ENCODE data around the gene SDHAF2.
"Not testable (repeated sequence)": the region's sequence is repeated elsewhere in the genome, so short reads cannot be mapped to it uniquely, and the experiment has no call there.

The SDHAF2 gene

DNA sequence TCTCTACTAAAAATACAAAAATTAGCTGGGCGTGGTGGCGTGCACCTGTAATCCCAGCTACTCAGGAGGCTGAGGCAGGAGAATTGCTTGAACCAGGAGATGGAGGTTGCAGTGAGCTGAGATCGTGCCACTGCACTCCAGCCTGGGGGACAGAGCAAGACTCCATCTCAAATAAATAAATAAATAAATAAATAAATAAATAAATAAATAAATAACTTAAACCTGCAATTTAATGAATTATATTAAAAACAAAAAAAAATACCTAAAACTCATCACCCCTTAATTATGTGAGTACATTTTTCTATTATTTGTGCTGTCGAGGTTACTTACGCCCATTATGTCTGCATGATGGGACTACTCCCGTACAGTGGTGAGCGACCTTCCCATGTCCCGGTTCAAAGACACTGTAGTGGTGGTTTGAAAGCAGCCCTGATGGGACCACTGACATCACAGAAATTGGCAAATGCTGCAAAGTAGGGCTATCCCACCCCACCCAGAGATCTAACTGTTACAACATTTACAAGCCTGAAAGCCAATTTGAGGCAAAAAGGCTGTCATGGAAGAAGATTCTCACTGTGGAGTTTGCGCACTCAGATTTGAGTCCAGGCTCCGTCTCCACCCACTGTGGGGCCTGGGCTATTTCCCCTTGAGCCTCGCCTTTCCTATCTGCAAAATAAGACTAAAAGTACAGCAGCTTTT is 49.6 kb downstream of the SDHAF2 start:
- not testable (repeated sequence) for DNase-seq

DNA sequence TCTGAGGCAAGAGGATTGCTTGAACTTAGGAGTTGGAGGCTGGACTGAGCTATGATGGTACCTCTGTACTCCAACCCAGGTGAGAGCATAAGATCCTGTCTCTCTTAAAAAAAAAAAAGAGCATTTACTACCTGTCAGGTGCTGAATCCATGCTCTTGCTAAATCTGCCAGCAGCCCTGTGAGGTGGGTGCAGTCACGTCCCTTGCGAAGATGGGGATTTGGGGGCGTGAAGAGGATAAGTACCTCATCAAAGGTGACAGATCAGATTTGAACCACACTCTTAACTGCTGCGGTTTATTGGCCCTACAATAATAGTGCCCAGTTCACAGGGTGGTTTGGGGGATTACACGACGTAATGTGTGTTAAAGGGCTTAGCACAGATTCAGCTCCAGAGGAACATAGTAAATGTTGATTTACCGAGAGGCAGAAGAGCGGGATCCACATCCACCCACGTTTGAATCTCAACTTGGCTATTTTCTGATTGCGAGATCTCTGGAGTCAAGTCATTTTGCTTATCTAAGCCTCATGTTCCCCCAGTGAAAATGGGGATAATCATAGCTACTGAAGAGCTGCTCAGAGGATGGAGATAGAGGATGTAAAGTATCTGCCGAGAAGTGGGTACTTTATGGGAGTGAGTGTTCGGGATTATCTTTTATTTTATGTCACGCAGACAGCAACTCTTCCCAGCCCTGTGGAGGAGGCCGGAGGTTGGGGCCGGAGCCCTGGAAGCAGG is 50.5 kb downstream of the SDHAF2 start:
- no peak for DNase-seq

DNA sequence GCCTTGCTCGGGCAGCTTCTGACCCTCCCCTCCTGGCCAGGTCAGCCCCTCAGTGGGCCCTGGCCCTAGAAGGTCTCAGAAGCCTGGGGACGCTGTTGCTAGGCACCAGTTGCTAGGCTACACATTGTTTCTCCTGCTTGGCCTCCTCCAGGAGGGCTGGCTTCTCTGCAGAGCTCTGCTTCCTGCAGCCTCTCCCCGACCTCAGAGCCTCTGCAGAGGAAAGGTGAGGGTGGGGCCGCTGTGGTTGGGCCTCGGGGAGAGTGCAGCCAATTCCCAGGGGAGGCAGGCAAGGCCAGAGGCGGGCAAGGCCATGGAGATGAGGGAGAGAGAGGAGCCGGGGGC is 51.0 kb downstream of the SDHAF2 start:
- peak; percentile 67 for DNase-seq

DNA sequence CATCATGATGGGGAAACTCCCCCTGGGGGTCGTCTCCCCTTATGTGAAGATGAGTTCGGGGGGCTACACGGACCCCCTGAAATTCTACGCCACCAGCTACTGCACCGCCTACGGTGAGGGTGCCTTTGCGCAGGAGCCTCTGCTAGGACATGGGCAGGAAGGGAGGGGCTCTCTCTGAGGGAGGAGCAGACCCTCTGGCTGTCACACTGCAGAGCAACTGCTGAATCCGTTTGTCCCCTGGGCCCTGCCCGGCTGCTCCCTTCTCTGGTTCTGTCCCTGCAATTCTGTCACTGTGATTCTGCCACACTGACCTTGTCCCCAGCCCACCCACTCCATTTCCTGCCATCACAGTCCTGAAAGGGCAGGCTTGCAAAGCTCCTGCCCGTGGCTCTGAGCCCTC is 51.9 kb downstream of the SDHAF2 start:
- no peak for DNase-seq

DNA sequence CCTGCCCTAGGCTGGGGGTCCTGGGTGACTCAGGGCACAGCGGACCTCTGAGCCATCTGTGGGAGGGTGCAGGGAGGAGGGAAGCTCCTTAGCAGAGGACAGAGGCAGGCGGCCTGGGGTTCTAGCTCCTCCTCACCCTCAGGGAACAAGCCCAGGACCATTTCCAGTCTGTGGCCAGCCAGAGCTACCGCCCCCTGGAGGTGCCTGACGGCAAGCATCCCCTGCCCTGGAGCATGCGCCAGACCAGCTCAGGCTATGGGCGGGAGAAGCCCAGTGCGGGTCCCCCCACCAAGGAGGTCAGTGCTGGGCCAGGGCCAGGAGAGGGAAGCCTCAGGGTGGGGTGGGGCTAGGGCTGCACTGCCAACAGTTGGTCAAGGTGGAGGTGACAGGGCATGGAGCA is 52.6 kb downstream of the SDHAF2 start:
- no peak for DNase-seq

DNA sequence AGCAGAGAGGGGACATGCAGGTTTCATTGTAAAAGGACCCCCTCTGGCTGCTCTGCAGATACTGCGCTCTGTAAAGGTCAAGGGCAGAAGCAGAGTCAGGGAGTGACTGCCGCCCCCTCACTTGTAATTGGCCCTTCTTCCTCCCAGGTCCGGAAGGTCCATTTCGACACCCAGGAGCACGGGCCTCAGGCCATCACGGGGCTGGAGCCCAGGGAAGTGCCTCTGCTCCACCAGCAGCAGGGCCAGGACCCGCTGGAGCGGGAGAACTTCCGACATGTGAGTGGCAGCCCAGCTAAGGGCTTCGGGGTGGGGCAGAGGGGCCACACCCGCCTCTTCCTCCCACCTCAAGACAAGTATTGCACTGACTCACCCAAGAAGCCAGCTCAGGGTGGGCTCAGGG is 54.6 kb downstream of the SDHAF2 start:
- DNase-seq: no peak

DNA sequence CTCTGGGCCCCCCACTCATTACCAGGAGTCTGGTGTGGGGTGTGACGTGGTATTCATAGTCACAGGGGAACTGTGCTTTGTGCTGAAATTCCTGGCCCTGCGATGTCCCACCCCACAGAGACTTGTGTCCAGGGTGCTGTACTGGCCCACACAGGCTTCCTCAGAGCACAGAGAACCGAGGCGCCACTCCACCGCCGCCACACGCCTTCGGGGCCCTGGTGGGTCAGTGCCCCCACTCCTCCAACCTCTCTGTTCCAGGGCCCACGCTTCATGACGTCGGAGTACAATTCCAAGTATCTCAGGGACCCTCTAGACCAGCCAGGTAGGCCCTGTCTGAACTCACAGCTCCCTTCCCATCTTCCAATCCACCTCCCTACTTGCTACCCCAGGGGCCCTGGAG is 55.2 kb downstream of the SDHAF2 start:
- DNase-seq: no peak

DNA sequence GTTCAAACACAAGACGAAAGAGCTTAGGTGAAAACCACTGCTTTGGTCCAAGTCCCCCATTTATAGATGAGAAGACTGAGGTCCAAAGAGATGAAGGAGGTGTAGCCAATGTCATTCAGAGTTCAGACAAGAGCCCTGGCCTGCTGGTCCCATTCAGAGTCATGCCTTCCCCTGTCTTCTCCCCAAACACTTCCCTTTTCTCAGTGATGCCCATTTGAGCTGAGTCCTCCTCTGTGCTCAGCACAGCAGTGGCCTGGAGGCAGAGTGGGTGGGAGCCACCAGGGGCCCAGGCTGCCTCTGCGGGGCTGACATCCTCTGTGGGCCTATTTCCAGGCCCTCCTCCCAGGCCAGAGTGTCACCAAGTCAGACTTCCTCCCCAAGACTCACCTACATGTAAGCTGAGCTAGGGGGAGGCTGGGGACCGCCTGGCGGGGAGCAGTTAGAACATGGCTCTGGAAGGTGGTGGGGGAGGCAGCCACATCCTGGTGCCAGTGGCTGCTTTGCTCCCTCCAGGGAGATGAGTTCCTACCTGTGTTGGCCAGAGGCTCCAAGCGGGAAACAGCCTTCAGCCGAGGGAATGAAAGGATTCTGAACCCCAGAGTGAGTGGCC is 56.2 kb downstream of the SDHAF2 start:
- DNase-seq: no peak

DNA sequence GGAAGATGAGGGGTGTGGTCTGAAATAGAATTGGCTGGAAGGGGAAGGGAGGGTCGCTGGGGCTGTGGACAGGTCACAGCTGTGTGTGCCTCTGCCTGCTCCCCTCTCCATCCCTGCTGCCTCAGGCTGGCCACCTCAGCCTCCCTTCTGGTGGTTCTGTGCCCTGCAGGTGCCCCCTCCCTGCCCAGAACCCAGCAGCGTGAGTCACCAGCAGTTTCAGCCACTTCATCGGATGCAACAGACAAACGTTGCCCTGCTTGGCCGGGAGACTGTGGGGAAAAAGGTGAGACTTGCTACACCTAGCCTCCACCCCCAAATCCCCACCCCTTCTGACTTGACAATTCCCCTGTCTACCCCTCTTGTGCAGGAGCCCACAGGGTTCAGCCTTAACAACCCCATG is 56.9 kb downstream of the SDHAF2 start:
- no peak for DNase-seq

DNA sequence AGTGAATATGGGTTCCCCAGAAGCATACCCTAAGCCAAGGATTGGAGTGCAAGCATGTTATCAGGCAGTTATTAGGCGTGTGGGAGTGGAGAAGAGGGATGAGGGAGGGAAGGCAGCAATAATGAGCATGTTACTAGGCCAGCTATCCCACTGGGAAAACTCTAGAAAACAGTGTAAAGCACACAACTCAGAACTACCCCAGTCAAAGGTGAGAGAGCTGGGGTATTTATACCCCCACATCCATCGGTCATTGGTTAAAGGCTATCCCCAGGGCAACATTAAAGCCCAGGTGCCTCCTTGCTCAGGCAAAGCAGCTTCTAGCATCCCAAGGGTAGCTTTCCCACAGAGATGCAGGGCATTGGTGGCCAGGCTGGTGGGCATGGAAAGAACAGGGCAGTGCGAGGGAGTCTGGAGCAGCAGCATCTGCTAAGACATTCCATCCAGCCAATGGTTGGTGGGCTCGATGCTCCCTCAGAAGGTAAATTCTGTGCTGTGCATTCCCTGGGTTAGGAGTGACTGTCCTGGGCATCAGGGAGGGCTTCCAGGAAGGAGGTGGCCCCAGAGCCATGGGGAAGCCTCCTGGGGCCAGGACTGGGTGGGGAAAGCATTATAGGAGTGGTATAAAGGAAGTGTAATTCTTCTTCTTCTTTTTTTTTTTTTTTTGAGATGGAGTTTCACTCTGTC is 57.6 kb downstream of the SDHAF2 start:
- DNase-seq: no peak

DNA sequence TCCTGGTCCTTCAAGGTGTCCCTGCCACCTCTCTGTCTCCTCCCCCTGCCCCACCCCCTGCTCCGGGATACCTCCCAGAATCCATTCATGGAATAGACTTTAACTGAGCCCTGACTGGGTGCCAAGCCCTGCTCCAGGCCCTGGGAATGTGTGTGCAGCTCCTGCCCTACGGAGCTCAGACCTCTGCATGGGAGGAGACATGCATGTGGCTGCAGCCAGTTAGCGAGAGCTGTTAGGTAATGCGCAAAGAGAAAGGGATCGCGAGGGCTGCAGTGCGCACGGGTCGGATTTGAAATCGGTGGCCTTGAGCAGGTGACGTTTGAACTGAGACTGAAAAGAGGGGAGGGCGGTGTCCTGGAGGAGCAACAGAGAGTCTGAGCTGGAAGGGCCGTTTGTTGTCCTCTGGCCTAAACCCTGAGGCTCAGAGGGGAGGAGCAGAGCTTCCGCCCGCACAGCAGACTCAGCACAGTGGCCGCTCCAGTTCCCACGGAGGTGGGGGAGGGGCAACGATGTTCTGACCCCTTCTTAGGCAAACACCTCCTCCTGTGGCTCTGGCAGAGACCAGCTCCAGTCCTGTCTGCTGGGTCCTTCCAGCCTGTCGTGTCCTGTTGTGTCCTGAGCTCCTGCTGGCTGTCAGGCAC is 58.8 kb downstream of the SDHAF2 start:
- DNase-seq: peak; percentile 59

DNA sequence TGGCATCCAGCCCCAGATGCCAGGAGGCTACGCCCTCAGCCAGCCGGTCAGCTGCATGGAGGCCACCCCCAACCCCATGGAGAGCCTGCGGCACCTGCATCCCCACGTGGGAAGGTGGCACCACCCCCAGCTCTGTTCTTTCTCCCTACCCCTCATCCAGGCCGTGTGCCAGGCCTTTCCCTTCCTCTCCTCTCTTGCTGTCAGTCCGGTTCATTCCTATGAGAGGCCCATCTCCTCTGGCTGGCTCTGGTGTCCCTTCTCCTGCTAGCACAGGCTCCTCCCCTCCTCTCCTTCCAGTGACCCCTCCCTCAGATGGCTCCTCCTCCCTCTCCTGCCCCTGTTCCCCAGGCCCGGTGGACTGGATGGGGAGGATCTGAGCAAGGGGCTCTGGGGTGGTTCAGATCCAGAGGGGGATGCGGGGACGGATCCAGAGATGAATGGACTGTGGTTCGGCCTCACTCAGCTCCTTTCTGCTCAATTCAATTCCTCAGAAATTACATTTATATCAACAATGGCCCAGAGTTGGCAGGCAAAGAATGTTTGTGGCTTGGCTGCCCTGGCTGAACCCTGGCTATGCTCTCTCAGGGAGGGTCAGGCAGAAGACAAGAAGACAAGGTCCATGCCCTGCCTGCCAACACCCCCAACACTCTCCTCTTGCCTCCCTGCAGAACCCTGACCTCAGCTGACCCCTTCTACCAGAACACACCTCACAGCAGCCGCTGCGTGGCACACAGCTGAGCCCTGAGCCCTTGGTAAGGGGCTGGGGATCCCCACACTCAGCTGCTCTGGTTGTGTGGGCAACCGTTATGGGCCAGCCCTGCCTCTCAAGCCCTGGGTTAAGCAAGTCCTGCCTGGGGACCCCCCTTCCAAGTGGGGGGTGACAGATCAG is 60.2 kb downstream of the SDHAF2 start:
- DNase-seq: peak; percentile 63

DNA sequence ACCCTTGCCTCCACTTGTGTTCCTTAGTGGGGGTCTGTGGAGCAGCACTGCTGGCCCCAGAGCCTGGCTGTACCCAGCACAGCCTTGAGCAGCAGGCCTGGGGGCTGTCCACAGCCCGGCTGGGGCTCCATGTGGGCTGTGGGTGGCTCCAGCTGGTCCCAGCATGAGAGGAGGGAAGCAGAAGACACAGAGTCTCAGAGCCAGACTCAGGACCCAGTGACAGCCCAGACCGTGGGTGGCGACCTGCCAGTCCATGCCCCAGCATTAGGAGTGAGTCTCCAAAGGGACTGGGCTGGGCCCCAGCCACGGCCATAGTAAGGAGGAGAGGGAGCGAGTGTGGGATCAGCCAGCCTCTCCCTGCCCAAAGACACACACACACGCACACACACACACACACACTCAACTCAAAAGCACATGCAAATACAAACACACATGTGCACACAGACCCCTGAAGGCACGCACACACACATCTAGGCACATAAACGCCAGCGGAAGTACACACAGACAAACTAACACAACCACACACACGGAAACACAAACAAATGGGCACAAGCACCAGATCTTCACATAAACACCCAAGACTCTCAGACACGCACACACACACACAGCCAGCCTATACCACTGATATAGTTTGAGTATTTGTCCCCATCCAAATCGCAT is 61.9 kb downstream of the SDHAF2 start:
- DNase-seq: no peak

DNA sequence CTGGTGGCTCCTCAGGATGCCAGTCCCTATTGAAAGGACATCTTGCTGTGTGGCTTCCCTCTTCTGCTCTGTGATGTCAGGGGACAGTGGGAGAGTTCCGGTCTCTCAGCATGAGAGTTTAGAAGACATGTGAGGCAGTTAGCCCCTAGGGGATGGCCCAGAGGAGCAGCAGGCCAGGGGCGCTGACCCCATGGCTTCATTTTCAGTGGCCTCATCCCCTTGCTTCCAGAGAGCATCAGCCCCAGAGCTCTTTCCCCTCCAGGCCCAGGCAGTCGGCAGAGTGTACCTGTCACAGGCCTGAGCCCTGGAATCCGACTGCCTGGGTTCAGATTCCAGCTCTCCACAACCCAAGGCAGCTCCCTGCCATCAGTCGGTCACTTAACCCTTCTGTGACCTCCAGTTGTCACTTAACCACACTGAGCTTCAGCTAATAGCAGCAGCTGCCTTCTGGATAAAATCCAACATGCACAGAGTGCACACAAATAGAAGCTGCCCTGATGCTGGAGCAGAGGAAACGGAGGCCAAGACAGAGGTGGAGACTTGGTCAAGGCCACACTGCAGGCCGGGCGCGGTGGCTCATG is 64.5 kb downstream of the SDHAF2 start:
- DNase-seq: no peak

DNA sequence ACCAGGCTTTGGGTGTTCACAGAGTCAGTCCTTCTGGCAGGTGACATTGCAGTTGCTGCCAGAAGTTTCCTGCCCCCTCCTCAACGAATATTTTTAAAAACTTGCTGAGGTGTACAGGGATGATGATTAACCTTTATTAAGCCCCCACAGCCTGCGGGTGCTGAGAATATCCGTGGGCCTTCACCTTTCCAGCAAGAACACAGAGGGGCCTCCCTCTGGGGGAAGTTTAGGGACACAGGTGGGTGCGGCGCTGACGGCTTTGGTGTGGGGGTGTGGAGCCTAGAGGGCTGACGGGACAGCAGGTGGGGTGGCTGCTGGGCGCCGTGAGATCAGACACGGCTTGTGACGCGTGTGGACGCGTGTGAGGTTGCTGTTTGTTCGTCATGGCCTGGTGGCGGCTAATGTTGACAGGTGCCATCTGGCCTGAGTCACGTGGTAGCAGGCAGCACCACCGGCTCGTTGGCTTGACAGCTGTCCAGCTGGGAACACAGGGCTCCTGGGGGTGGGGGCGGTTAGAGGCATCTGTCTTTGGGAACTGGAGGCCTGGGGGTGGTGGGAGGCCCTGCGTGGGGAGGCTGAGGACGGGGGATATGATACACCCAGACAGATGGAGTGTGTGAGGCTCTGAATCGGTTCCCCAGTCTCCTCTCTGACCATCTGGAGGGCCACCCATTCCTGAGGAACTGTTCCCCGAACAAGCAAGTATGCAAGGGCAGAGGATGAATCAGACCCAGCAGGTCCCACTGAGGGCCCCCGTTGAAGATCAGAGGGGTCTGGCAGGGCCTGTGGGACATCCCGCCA is 66.1 kb downstream of the SDHAF2 start:
- DNase-seq: peak; percentile 58

All from femur (tissue), 1 donor.